ENCODE measurements around the gene B4GALT2.

The B4GALT2 gene, protein sequence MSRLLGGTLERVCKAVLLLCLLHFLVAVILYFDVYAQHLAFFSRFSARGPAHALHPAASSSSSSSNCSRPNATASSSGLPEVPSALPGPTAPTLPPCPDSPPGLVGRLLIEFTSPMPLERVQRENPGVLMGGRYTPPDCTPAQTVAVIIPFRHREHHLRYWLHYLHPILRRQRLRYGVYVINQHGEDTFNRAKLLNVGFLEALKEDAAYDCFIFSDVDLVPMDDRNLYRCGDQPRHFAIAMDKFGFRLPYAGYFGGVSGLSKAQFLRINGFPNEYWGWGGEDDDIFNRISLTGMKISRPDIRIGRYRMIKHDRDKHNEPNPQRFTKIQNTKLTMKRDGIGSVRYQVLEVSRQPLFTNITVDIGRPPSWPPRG
- total RNA-seq, result 7.1 to 29.7 reads per million in 2 experiments

DNA sequence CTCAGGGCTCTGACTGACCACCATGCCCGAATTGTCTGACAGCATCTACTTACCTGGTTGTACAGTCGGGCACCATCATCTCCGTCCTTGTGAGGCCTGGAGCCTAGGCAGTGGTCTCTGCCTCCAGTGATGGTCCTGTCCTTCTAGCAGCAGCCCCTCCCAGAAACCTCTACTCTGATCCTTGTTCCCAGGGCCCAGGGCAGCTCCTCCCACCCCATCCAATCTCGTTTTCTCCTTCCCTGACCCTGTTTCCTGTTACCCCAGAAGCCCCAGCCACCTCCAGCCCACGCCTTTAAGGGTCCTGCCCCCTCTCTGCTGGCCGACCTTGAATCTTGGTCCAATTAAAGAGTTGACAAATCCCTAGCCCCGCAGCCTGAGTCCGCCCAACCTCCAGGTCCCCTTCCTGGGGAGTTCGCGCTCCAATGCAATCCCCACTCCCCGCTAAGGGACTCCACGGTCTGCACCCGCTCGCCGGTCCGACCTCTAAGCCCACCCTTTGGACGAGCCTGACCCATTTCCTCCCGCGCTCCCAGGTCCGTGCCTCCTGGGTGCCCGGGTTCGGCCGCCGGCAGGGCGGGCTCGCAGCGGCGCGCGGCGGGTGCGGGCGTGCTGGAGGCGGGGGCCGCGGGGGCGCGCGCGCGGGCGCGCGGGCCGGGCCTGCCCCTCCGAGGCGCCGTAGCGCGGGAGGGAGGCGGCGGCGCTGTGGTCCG, at the start of gene B4GALT2:
B4GALT2 (plus strand) TSS at position 660 of the 710 bp plus-strand sequence. CDS start 1,951 bp downstream, outside the sequence.
- no peak for DNase-seq (ENCODE audit: low read depth)

DNA sequence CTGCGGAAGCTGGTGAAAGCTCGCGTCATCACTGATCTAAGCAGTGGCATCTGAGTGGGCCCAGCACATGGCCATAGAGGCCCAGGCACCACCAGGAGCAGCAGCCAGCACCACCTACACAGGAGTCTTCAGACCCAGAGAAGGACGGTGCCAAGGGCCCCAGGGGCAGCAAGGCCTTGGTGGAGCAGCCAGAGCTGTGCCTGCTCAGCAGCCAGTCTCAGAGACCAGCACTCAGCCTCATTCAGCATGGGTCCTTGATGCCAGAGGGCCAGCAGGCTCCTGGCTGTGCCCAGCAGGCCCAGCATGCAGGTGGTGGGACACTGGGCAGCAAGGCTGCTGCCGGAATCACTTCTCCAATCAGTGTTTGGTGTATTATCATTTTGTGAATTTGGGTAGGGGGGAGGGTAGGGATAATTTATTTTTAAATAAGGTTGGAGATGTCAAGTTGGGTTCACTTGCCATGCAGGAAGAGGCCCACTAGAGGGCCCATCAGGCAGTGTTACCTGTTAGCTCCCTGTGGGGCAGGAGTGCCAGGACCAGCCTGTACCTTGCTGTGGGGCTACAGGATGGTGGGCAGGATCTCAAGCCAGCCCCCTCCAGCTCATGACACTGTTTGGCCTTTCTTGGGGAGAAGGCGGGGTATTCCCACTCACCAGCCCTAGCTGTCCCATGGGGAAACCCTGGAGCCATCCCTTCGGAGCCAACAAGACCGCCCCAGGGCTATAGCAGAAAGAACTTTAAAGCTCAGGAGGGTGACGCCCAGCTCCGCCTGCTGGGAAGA, 48.7 kb upstream of the B4GALT2 start:
- DNase-seq (ENCODE audit: low read depth), result no peak

DNA sequence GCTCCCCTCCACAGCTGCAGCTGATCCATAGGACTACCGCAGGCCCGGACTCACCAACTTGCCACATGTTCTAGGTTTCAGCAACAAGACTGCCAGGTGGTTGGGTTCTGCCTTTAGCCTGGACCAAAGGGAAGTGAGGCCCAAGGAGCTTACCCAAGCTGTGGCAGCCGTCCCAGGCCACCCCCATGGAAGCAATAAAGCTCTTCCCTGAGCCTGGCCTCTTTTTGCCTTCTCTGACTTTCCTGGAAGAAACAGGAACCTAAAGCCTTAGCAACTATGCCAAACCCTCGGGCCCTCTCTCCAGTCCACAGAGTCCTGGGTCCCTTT, 48.1 kb upstream of the B4GALT2 start:
- DNase-seq (ENCODE audit: low read depth), result no peak

DNA sequence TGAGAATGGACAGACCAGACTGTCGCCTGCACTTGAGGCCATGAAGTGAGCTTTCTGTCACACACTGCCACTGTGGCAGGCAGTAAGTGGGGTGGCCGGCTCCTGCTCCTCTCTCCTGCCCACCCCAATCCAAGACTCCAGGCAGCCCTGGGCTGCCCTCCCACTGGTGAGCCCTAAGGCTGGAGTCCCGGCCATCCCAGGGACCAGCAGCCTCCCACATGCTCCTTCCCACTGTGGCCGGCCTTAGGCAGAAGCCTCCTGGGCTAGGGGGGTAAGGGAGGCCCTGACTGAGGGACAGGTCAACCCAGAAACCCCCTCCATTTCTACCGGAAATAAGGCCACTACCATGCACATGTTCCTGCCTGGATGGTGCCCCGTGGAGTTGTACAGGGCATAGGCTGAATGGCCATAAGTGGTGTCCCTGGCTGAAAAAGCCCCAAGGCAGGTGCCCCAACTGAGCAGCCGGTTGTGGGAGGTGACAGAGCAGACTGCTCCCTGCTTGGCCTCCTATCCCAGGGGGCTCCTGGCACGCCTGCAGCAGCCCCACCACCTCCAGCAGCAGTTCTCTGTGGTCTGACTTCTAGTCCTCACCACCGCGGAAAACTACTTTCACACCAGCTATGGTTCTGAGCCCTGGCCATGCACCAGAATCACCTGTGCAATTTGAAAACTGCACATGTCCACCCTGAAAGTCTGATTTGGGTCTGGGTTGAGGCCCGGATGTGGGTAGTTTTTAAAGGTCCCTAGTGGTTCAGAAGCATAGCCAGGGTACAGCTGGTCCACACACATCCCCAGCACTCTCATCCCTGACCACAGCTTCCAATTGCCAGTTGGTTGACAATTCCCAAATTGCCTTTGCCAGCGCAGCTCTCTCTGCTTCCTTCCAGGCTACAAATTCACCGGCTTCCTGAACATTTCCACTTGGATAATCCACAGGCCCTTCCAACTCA, 47.0 kb upstream of the B4GALT2 start:
- no peak for DNase-seq (ENCODE audit: low read depth)

DNA sequence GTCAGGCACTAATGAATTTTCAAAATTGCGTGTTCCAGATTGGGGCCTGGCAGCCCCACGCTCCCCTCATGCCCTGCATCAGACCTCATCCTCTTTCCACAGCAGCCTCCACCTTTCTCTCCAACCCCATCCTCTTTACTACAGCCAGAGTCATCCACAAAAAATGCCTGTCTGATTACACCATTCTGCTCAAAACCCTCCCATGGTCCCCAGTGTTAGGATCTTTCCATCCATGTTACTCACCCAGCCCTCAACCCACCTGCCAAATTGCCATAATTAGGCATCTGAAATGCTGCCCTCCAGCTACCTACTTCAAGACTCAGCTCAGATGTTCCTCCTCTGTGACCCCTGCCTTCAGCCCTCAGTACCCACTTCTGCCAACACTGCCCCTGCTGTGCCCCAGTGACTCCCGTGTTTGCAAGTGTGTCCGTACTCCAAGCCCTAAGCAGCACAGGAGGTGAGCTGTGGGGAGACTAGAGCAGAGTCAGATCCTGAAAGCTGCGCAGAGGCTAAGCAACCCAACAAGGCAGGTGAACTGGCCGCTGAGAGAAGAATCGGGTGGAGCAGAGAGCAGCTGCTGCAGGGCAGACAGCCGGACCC, 46.1 kb upstream of the B4GALT2 start:
- no peak for DNase-seq (ENCODE audit: low read depth)

DNA sequence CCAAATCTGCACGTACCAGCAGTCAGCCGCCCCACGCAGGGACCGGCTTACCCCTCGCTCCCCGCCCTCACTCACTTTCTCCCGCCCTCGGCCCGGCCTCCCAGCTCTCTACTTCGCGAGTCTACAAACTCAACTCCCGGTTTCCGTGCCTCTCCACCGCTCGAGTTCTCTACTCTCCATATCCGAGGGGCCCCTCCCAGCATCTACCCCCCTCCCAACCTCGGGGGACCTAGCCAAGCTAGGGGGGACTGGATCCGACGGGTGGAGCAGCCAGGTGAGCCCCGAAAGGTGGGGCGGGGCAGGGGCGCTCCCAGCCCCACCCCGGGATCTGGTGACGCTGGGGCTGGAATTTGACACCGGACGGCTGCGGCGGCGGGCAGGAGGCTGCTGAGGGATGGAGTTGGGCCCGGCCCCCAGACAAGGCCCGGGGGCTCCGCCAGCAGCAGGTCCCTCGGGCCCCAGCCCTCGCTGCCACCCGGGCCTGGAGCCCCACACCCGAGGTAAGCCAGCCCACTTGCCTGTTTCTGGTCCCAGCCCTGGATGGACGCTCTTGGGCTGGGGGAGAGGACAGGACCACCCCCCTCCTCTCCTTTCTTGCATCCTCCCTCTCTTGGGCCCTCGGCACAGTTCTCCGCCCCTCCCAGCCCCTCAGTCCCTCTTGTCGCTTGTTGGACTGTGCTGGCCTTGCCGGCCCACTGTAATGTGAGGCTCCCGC, 45.5 kb upstream of the B4GALT2 start, which contains the start of gene ARTN:
ARTN (plus strand) TSS at position 416 of the 715 bp plus-strand sequence. CDS start 1,856 bp downstream, outside the sequence.
- no peak for DNase-seq (ENCODE audit: low read depth)

DNA sequence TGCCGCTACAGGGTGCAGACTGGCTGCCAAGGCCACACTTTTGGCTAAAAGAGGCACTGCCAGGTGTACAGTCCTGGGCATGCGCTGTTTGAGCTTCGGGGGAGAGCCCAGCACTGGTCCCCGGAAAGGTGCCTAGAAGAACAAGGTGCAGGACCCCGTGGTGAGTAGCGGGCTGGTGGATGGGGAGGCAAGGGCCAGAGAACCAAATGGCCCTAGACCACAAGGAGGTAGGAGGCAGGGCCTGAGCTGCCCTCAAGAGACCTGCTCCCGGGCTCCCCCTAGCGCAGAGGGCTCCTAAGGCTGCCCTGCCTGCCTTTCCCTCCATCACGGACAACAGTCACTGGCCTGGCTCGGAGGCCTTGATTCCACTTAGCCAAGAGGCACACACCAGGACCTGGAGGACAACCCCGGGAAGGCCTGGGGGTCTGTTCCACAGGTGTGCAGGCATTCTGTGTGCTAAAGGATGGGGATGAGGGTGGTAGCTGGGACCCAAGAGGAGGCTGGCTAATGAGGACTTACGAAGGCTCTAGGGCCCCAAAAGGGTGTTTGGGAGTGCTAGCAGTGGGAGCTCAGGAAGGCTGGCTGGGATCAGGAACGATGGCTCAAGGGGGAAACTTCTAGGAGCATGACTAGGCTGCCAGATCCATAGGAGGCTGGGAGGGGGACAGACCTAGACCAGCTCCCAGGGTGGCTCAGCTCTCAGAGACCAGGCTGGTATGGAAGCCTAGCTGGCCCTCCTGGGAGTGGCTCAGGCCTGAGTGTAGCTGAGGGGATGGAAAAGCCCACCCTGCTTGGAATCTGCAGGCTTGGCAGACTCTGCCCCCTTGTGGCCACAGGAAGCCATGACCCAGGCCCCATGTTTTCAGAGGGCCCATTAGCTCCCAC, 44.7 kb upstream of the B4GALT2 start:
- peak; percentile 18 for DNase-seq (ENCODE audit: low read depth)

DNA sequence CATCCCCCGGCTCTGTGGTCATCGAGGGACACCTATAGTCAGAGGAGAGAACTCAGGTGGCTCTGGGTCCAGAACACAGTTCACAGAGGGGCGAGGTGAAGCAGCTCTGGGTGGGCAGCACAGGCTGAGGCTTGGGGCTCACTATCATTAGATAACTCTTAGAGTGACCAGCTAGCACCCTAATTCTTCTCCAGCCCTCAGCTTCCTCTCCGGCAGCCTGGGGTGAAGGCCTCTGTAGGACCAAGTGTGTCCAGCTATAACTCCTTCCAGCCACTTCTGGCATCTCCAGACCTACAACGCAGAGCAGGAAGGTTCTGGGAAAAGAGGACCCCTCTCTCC, 44.1 kb upstream of the B4GALT2 start:
- DNase-seq (ENCODE audit: low read depth), result no peak

DNA sequence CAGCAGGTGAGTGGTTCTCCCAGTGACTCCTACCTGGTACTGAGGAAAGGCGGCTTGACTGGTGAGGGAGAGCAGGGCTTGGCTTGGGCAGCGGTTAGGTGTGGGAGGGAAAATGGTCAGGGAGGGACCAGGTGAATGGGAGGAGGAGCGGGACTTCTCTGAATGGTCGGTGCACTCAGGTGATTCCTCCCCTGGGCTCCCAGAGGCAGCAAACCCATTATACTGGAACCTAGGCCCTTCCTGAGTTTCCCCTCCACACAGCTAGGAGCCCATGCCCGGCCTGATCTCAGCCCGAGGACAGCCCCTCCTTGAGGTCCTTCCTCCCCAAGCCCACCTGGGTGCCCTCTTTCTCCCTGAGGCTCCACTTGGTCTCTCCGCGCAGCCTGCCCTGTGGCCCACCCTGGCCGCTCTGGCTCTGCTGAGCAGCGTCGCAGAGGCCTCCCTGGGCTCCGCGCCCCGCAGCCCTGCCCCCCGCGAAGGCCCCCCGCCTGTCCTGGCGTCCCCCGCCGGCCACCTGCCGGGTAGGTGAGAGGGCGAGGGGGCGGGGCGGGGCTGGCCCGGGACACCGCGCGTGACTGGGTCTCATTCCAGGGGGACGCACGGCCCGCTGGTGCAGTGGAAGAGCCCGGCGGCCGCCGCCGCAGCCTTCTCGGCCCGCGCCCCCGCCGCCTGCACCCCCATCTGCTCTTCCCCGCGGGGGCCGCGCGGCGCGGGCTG, 43.1 kb upstream of the B4GALT2 start:
- DNase-seq (ENCODE audit: low read depth), result no peak

DNA sequence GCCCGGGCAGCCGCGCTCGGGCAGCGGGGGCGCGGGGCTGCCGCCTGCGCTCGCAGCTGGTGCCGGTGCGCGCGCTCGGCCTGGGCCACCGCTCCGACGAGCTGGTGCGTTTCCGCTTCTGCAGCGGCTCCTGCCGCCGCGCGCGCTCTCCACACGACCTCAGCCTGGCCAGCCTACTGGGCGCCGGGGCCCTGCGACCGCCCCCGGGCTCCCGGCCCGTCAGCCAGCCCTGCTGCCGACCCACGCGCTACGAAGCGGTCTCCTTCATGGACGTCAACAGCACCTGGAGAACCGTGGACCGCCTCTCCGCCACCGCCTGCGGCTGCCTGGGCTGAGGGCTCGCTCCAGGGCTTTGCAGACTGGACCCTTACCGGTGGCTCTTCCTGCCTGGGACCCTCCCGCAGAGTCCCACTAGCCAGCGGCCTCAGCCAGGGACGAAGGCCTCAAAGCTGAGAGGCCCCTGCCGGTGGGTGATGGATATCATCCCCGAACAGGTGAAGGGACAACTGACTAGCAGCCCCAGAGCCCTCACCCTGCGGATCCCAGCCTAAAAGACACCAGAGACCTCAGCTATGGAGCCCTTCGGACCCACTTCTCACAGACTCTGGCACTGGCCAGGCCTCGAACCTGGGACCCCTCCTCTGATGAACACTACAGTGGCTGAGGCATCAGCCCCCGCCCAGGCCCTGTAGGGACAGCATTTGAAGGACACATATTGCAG, 42.4 kb upstream of the B4GALT2 start:
- no peak for DNase-seq (ENCODE audit: low read depth)

DNA sequence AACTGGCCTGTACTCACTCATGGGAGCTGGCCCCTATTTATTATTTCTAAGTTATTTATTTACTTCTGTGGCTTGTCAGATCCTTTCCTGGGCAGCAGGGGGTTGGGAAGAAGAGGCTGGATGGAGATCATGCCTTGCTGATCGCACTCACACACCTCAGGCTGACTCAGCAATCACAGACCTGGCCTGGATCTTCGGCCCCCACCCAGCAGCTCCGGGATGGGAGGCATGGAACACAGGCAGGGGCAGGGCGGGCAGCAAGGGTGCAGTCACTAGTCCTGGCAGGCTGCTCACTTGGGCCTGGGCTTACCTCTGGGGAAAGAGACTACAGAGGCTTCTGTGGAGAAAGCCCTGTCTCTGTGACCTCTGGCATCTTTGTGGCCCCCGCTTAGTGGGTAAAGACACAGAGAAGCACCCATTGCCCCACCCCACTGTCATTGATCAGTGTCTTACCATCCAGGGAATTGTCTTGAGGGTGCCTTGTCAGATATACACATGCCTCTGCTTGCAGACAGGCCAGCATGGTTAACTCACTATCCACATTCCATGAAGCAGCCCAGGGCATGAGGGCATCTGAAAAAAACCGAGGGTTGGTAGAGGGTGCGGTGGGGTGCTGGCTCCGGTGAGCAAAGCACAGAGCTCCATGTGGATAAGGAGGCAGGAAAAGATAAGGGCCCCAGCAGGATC, 41.7 kb upstream of the B4GALT2 start:
- no peak for DNase-seq (ENCODE audit: low read depth)

DNA sequence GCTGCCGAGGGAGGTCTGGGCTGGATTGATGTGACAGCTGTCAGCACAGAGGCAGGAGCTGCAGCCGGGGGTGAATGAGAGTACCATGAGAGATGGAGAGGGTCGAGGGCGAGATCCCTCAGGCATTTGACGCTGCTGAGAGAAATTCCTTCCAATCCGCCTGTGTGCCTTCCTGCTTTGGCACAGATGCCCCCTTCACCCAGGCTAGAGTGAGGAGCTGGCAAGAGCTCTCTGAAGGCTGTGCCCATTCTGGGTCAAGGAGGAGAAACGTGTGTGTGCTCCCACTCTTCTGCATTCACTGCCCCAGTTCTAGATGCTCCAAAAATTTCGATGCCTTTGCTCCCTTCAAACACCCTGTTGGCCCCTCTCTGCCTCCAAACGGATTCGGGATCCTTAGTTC, 40.6 kb upstream of the B4GALT2 start:
- DNase-seq (ENCODE audit: low read depth), result no peak

DNA sequence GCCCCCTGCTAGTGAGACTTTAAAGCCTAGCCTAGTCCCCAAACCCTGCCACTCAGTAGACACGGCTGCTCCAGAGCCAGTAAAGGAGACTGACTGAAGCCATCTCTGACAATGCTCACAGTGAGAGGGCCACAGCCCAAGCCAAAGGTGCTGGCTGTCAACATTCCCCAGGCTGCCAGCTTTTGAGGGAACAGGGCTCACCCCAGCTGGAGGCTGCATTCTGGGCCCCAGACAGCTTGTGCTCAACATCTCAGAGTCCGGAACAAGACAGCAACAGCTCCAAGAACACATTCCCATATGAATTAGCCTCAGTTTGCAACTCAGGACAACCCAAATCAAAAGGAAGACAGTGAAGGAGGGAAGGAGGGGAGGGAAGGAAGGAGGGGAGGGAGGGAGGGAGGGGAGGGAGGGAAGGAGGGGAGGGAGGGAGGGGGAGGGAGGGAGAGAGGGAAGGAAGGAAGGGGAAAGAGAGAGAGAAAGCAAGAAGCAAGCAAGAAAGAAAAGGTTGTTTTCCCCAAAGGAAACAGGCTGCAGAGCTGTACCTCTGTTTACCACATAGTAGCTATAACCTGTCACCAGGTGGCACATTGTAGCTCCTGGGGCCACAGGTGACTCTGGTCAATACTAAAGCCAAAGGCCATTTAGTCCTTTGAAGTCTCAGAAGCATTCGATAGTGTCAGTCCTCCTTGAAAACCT, 40.0 kb upstream of the B4GALT2 start:
- DNase-seq (ENCODE audit: low read depth), result no peak

DNA sequence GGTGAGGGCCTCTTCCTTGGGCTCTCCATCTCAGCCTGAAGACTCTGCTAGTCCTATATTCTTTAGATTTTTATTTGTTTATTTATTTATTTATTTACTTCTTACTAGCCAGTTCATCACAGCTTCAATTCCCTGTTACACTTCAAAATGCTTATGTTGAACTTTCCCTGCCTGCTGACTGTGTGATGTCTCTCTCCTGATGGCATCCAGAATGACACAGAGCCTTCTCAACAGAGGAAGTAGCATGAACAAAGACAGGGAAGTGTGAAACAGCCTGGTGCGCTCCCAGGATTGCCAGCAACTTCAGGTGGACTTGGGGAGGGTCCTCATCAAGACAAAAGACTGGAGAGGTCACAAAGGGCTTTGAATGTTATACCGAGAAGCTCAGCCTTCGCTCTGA, 36.6 kb upstream of the B4GALT2 start:
- no peak for DNase-seq (ENCODE audit: low read depth)

DNA sequence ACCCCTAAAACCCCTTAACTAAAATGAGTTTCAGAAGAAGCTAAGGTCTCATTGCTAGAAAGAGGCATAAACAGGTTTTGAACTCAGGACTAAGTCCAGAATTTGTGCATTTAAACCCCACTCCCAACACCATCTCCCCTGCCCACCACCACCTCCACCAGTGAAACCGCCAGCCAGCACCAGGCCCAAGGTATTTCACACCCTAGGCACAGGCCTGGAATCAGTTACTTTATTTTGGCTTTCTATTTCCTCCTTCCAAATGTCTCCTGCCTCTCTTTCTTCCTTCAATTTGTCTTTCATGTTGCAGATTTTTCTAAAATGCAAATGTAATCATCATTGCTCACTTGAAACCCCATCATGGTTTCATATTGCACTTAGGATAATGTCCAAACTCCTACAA, 34.1 kb upstream of the B4GALT2 start:
- no peak for DNase-seq (ENCODE audit: low read depth)

DNA sequence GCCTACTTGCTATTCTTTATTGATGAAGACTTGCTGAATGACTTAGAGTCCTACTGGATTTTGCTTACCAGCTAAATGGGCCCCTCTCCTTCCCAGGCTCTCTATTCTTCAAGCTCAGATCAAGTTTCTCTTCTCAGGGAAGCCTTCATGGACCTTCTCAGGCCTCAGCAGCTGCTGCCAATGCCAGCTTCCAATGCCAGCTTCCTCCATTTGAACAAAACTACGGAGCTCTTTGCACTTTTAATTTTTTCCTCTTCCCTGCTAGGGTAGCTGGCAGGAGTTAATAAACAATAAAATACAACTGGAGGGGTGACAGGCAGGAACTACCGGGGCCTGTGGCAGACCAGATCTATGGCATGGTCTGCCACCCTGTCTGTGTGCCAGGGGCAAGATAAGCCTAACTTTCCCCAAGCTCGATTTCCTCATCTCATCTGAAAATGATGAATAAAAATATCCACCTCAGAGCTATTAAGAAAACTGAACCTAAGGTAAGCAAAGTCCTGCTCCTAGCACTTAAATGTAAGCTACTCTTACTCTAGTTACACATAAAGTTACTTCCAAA, 33.3 kb upstream of the B4GALT2 start:
- DNase-seq (ENCODE audit: low read depth), result no peak

All from T follicular helper cell (primary cell).